ENCODE measurements around the gene C19orf73.
"Not testable (repeated sequence)": the region's sequence is repeated elsewhere in the genome, so short reads cannot be mapped to it uniquely, and the experiment has no call there.

C19orf73 gene

GRCh38 chr19:49121841-49122240 lies 2.9 kb upstream of the C19orf73 start:
- not testable (repeated sequence) for DNase-seq (ENCODE audit: low spot score)

GRCh38 chr19:49120868-49121267 lies 1.9 kb upstream of the C19orf73 start:
- DNase-seq (ENCODE audit: low spot score) = no peak

- DNase-seq (ENCODE audit: low spot score) = no peak
These were observed 1.4 kb upstream of the C19orf73 start for GRCh38 chr19:49120325-49120683.

GRCh38 chr19:49119411-49120324 lies 725 bp upstream of the C19orf73 start, which contains the start of gene PPFIA3:
Gene PPFIA3 (plus strand): TSS chr19:49119544. CDS start chr19:49127874, 8,330 bp downstream.
- DNase-seq (ENCODE audit: low spot score) = no peak

GRCh38 chr19:49117677-49118564 lies 1.0 kb downstream of the C19orf73 start:
- DNase-seq (ENCODE audit: low spot score) = no peak

GRCh38 chr19:49116544-49116943 lies 2.4 kb downstream of the C19orf73 start:
- no peak for DNase-seq (ENCODE audit: low spot score)

- peak; percentile 46 for DNase-seq (ENCODE audit: low spot score)
These were observed 4.1 kb downstream of the C19orf73 start for GRCh38 chr19:49114630-49115363.

GRCh38 chr19:49113762-49114629 lies 4.9 kb downstream of the C19orf73 start, which contains the start of gene LIN7B:
Gene LIN7B (plus strand): TSS chr19:49114370. CDS start chr19:49114405, 35 bp downstream.
- DNase-seq (ENCODE audit: low spot score) = peak; percentile 71

- DNase-seq (ENCODE audit: low spot score) = no peak
These were observed 7.5 kb downstream of the C19orf73 start for GRCh38 chr19:49111218-49111998.

GRCh38 chr19:49110567-49110966 lies 8.4 kb downstream of the C19orf73 start:
- no peak for DNase-seq (ENCODE audit: low spot score)

- DNase-seq (ENCODE audit: low spot score) = no peak
These were observed 9.2 kb downstream of the C19orf73 start for GRCh38 chr19:49109569-49110233.

GRCh38 chr19:49109051-49109450 lies 9.9 kb downstream of the C19orf73 start:
- DNase-seq (ENCODE audit: low spot score) = no peak

GRCh38 chr19:49107625-49108459 lies 11.1 kb downstream of the C19orf73 start:
- no peak for DNase-seq (ENCODE audit: low spot score)

GRCh38 chr19:49106648-49107135 lies 12.3 kb downstream of the C19orf73 start:
- DNase-seq (ENCODE audit: low spot score) = peak; percentile 63

- no peak for DNase-seq (ENCODE audit: low spot score)
These were observed 14.6 kb downstream of the C19orf73 start for GRCh38 chr19:49104229-49104864.

- no peak for DNase-seq (ENCODE audit: low spot score)
These were observed 15.4 kb downstream of the C19orf73 start for GRCh38 chr19:49103331-49104085.

GRCh38 chr19:49102303-49102702 lies 16.6 kb downstream of the C19orf73 start:
- no peak for DNase-seq (ENCODE audit: low spot score)

Data from CD4-positive, alpha-beta T cell treated with Interleukin-2 at 100 ng/mL for 4 hours (primary cell).